ENCODE results near the gene ADGRG6.

- TF ChIP-seq CTCF (IDR thresholded peaks at IDR 0.05) (no peak), POLR2A (IDR thresholded peaks at IDR 0.05) (no peak)
Observed at GRCh38 chr6:142478117-142478516, 176.3 kb downstream of the ADGRG6 start.

Data from esophagus squamous epithelium (tissue), 4 donors.